Upper lobe of left lung (tissue), 6 donors: ENCODE data around the gene CLCN2. TPM values are rescaled to one million over a fixed set of nuclear protein-coding genes. Genes with fewer than 3 reads are reported as not detected.

ENCODE experiments used
- ATAC-seq, 2 donors: fragments of 200-7000 bp; cut with Tn5 transposase; one replicate each; pipeline ENCODE4 v1.9.1; 2022; ENCODE audit warnings: mild to moderate bottlenecking in 2 of 2, moderate library complexity in 2 of 2; ENCODE audit not compliant: low FRiP score in 2 of 2
- DNase-seq, 2 donors: peaks; one replicate each; pipeline ENCODE4 v3.0.0-alpha.2; 2019 to 2020
- H3K27ac ChIP-seq, 4 donors: fragments of 200-600 bp; sonication (generic); one replicate each; pipeline ENCODE4 v1.5.1; 2016 to 2019
- H3K27me3 ChIP-seq, 4 donors: fragments of 200-600 bp; sonication (generic); one replicate each; pipeline ENCODE4 v1.5.1; 2017 to 2019
- H3K36me3 ChIP-seq, 4 donors: fragments of 200-600 bp; sonication (generic); one replicate each; pipeline ENCODE4 v1.5.1; 2016 to 2019
- H3K4me1 ChIP-seq, 4 donors: fragments of 200-600 bp; sonication (generic); one replicate each; pipeline ENCODE4 v1.5.1; 2018 to 2019
- H3K4me3 ChIP-seq, 4 donors: fragments of 200-600 bp; sonication (generic); one replicate each; pipeline ENCODE4 v1.5.1; 2017 to 2019; ENCODE audit warnings: mild to moderate bottlenecking in 2 of 4, moderate library complexity in 1 of 4
- H3K9me3 ChIP-seq, 4 donors: fragments of 200-600 bp; sonication (generic); one replicate each; pipeline ENCODE4 v1.5.1; 2018 to 2019
- EP300 ChIP-seq, 4 donors: sonication (generic); formaldehyde crosslinking; IDR thresholded peaks; one replicate each; pipeline ENCODE4 v1.5.1; 2017; ENCODE audit warnings: antibody characterized with exemption in 4 of 4, control low read depth in 2 of 4
- POLR2A ChIP-seq, 4 donors: fragments of 450-650 bp; IDR thresholded peaks; one replicate each; pipeline ENCODE4 v1.5.1; 2016 to 2017; ENCODE audit warnings: antibody characterized with exemption in 4 of 4, mild to moderate bottlenecking in 2 of 4
- POLR2AphosphoS5 ChIP-seq, 2 donors: sonication (generic); formaldehyde crosslinking; IDR thresholded peaks; one replicate each; pipeline ENCODE4 v1.5.1; 2017; ENCODE audit warnings: antibody characterized with exemption in 2 of 2
- WGBS, 2 donors: methylation state at CpG; one replicate each; pipeline ENCODE4 v1.1.5; 2017 to 2018; 5-methylcytosine and 5-hydroxymethylcytosine counted together
- total RNA-seq, 6 donors: library from RNA; depleted of rRNA in 4 of 6; stranded (reverse); fragments of >200 nt in 4 of 6; gene quantifications; one replicate each; pipeline versions ENCODE4 v1.1.0 to v1.2.1, GENCODE V29; 2016 to 2021
- TF ChIP-seq, protein P1 (sequence below), 6 experiments: fragments of 450-650 bp in 4 of 6; fragments of 200-600 bp in 2 of 6; sonication (generic) in 2 of 6; IDR thresholded peaks; one replicate each; pipeline ENCODE4 v1.5.1; 2016 to 2019; ENCODE audit warnings: antibody characterized with exemption in 6 of 6
- donor health status: DM: no; HTN: no; CAD: no; lungs with moderate emphysema.
- donor health status: DM: no; HTN: yes; CAD: no; lungs with severe emphysema.

The CLCN2 gene
- total RNA-seq, 6 donors from 2014 or later: 3.0 to 14.7 (median 5.3) TPM

DNA sequence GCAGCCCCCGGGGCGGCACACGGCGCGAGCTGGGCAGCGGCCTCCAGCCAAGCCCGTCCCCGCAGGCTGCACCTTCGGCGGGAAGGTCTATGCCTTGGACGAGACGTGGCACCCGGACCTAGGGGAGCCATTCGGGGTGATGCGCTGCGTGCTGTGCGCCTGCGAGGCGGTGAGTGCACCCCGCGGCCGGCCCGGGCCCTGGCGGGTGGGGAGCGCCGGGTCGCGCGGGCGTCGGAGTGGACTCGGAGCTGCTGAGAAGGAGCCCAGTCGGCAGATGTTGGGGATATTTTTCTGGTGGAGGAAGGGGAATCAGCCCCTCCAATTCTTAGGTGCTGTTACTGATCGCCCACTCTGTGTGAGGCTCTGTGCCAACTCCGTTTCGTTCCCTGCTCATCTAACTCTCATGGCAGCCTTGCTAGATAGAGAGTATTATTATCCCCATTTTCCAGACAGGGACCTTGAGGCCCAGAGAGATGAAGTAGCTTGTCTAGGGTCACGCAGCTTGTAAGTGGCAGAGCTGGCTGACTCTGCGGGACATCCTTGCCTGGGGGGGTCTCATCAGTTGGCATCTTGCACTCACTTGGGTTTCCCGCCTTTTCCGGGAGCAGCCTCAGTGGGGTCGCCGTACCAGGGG is 19.3 kb upstream of the CLCN2 start:
- TF ChIP-seq EP300 (IDR thresholded peaks at IDR 0.05) (no peak), POLR2AphosphoS5 (IDR thresholded peaks at IDR 0.05) (no peak), POLR2A (IDR thresholded peaks at IDR 0.05) (no peak)
- TF ChIP-seq, protein P1, sequence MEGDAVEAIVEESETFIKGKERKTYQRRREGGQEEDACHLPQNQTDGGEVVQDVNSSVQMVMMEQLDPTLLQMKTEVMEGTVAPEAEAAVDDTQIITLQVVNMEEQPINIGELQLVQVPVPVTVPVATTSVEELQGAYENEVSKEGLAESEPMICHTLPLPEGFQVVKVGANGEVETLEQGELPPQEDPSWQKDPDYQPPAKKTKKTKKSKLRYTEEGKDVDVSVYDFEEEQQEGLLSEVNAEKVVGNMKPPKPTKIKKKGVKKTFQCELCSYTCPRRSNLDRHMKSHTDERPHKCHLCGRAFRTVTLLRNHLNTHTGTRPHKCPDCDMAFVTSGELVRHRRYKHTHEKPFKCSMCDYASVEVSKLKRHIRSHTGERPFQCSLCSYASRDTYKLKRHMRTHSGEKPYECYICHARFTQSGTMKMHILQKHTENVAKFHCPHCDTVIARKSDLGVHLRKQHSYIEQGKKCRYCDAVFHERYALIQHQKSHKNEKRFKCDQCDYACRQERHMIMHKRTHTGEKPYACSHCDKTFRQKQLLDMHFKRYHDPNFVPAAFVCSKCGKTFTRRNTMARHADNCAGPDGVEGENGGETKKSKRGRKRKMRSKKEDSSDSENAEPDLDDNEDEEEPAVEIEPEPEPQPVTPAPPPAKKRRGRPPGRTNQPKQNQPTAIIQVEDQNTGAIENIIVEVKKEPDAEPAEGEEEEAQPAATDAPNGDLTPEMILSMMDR (IDR thresholded peaks at IDR 0.05): no peak
- 5 to 7% methylated on average over 5 to 20 of the region's 42 CpGs for WGBS, 2 donors
- peak in 1 of 2 donors; percentile 88 for DNase-seq
- Histone ChIP-seq H3K27ac (peak overlapping the region in 3 of 4 donors; percentile 36 to 71 (median 69)), H3K27me3 (peaks cover 0 to 25% (median 15%) of the 10 kb centered on the region in 4 donors), H3K4me1 (peaks cover 13 to 28% (median 18%) of the 10 kb centered on the region in 4 donors), H3K36me3 (no peaks in the 10 kb centered on the region), H3K4me3 (peak overlapping the region; percentile 18 to 55 (median 51)), H3K9me3 (no peaks in the 10 kb centered on the region)
- ATAC-seq: peak in 1 of 2 donors; percentile 11

DNA sequence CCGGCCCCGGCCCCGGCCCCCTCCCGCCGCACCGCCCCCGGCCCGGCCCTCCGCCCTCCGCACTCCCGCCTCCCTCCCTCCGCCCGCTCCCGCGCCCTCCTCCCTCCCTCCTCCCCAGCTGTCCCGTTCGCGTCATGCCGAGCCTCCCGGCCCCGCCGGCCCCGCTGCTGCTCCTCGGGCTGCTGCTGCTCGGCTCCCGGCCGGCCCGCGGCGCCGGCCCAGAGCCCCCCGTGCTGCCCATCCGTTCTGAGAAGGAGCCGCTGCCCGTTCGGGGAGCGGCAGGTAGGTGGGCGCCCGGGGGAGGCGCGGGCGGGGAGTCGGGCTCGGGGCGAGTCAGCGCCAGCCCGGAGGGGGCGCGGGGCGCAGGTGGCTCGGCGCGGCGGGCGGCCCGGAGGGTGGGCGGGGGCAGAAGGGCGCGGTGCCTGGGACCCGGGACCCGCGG is 18.8 kb upstream of the CLCN2 start:
- TF ChIP-seq, protein P1 (IDR thresholded peaks at IDR 0.05): no peak
- TF ChIP-seq EP300 (IDR thresholded peaks at IDR 0.05) (no peak), POLR2AphosphoS5 (IDR thresholded peaks at IDR 0.05) (no peak), POLR2A (IDR thresholded peaks at IDR 0.05) (no peak)

DNA sequence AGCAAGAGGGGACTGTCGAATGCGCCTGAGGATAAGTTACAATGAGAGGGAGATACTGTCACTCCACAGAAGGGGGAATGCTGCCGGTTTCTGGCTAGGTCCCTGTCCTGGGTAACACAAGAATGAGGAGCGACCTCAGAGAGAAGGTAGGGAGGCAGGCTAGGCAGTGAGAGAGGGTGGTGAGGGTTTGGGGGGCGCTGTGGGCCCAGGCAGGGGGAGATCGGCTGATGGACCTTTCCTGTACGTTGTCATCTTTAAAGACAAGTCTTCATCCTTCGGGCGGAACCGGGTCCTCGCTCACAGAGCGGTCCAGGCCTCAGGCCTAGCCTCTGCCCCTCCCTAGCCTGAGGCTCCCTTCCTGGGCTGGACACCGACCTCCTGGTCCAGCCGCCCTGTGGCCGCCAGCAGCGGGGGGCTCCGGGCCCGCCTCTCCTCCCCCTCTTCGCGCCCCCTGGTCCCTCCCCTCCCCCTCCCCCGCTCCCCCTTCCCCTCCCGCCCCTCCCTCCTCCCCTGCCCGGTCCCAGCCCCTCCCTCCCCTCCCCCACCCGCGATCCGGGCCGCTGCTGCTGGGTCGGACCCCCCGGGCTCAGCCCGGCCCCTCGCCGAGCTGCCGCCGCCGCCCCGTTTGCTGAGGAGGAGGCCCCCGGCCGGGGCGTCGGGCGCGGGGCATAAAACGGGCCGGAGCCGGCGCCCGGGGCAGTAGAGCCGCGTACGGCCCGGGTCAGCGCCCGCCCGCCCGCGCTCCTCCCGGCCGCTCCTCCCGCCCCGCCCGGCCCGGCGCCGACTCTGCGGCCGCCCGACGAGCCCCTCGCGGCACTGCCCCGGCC is 18.2 kb upstream of the CLCN2 start, which contains the start of gene CHRD:
CHRD (plus strand) TSS at position 697 of the 827 bp plus-strand sequence. CDS start 265 bp downstream, outside the sequence.
- Histone ChIP-seq H3K9me3 (no peaks in the 10 kb centered on the region), H3K4me1 (peaks cover 13 to 28% (median 18%) of the 10 kb centered on the region in 4 donors), H3K27ac (peak within 1 kb of the TSS; percentile 24 to 73 (median 64)), H3K27me3 (peaks cover 0 to 25% (median 15%) of the 10 kb centered on the region in 4 donors), H3K4me3 (peak within 1 kb of the TSS; percentile 37 to 55 (median 51)), H3K36me3 (no peaks in the 10 kb centered on the region)
- DNase-seq (no peak), ATAC-seq (peak in 1 of 2 donors; percentile 62)
- TF ChIP-seq, protein P1 (IDR thresholded peaks at IDR 0.05): no peak
- TF ChIP-seq POLR2AphosphoS5 (IDR thresholded peaks at IDR 0.05): no peak
- no peak for TF ChIP-seq POLR2A (IDR thresholded peaks at IDR 0.05)
- no peak for TF ChIP-seq EP300 (IDR thresholded peaks at IDR 0.05)
- 56 to 61% methylated on average over 13 to 19 of the region's 71 CpGs for WGBS, 2 donors

More for the DNA sequence above, 18.8 kb upstream of the CLCN2 start:
- Histone ChIP-seq H3K36me3 (no peaks in the 10 kb centered on the region), H3K27me3 (peaks cover 0 to 25% (median 15%) of the 10 kb centered on the region in 4 donors), H3K27ac (peak overlapping the region in 1 of 4 donors; percentile 71), H3K4me1 (peaks cover 13 to 28% (median 18%) of the 10 kb centered on the region in 4 donors), H3K9me3 (no peaks in the 10 kb centered on the region), H3K4me3 (peak overlapping the region; percentile 37 to 55 (median 51))
- ATAC-seq (peak in 1 of 2 donors; percentile 65), DNase-seq (peak; percentile 43 to 92)
- no CpG with 5 or more reads among the region's 62 CpGs for WGBS, 2 donors

DNA sequence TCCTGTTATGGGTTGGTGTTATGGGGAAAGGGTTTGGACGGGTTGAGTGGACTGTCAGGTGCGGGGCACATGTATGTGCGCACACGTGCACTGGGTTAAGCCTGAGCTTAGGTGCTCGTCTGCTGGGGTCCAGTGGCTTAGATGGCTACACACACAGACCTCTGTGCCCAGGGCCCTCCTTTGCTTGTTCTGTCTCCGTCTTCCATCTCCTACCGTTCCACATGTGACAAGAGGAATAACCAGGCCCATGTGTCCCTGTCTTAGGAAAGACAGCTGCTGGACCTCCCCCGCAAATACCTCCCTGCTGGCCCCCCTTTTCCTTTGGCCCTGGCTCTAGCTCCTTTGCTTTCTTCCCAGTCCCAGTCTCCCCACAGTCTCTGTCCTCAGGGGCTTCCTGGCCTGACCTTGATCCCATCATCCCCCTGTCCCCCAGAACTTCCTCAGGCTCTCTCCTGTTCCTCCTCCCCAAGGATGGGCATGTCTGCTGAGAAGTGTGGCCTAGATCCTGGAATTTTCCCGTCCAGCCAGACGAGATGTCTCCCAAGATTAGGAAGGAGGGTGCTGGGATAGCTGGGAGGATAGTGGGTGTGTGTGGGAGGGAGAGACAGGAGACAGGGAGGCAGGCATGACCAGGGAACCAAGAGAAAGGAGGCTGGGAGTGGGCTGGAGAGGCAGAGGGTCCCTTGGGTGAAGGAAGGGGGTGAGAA is 17.4 kb upstream of the CLCN2 start:
- no peak for DNase-seq
- Histone ChIP-seq H3K36me3 (no peaks in the 10 kb centered on the region), H3K9me3 (no peaks in the 10 kb centered on the region), H3K4me1 (peaks cover 13 to 28% (median 18%) of the 10 kb centered on the region in 4 donors), H3K4me3 (no peak overlapping the region), H3K27ac (peak overlapping the region in 2 of 4 donors; percentile 57 to 73), H3K27me3 (peaks cover 0 to 25% (median 15%) of the 10 kb centered on the region in 4 donors)
- WGBS, 2 donors: 77 to 93% methylated on average over 10 of the region's 10 CpGs
- no peak for ATAC-seq
- TF ChIP-seq POLR2A (IDR thresholded peaks at IDR 0.05) (no peak), POLR2AphosphoS5 (IDR thresholded peaks at IDR 0.05) (no peak), EP300 (IDR thresholded peaks at IDR 0.05) (no peak)
- TF ChIP-seq, protein P1 (IDR thresholded peaks at IDR 0.05): no peak
